Astrocyte (in vitro differentiated cells and primary cell): ENCODE data around the gene EMX1. TPM values are rescaled to one million over a fixed set of nuclear protein-coding genes. Genes with fewer than 3 reads are reported as not detected.
A peak's percentile ranks its signal among the peaks of the same experiment; 100 is the strongest.

Experiments used
- DNase-seq: peaks from one replicate; pipeline ENCODE4 v3.0.0-alpha.2; 2010; ENCODE audit warnings: low read depth
- FAIRE-seq: peaks from 2 replicates; lab custom pipeline; 2011; peaks lifted over from hg19 to GRCh38; lab: Jason Lieb, UNC
- H2AFZ ChIP-seq: 2 replicates; pipeline ENCODE4 v1.6.0; 2012; ENCODE audit warnings: low read depth, low read length, inconsistent platforms
- H3K27ac ChIP-seq: 2 replicates; pipeline ENCODE4 v1.5.1; 2011; ENCODE audit warnings: low read depth, low read length, inconsistent platforms
- H3K27me3 ChIP-seq: 2 replicates; pipeline ENCODE4 v1.6.0; 2011; ENCODE audit warnings: low read length, inconsistent platforms; ENCODE audit not compliant: insufficient read depth
- H3K36me3 ChIP-seq: 2 replicates; pipeline ENCODE4 v1.5.1; 2011; ENCODE audit warnings: low read length, inconsistent platforms; ENCODE audit not compliant: insufficient read depth
- H3K4me1 ChIP-seq: 2 replicates; pipeline ENCODE4 v1.5.1; 2011; ENCODE audit warnings: low read length, inconsistent platforms; ENCODE audit not compliant: insufficient read depth
- H3K4me2 ChIP-seq: 2 replicates; pipeline ENCODE4 v1.6.0; 2012; ENCODE audit warnings: low read length, inconsistent platforms
- H3K4me3 ChIP-seq: 2 replicates; pipeline ENCODE4 v1.5.1; 2011; ENCODE audit warnings: low read depth, mild to moderate bottlenecking, low read length, inconsistent platforms; ENCODE audit not compliant: insufficient read depth
- H3K79me2 ChIP-seq: 2 replicates; pipeline ENCODE4 v1.6.0; 2012; ENCODE audit warnings: mild to moderate bottlenecking, low read length, inconsistent platforms; ENCODE audit not compliant: insufficient read depth
- H3K9ac ChIP-seq: 2 replicates; pipeline ENCODE4 v1.6.0; 2012; ENCODE audit warnings: mild to moderate bottlenecking, low read length, inconsistent platforms
- H3K9me3 ChIP-seq: 2 replicates; pipeline ENCODE4 v1.5.1; 2012; ENCODE audit warnings: low read depth, mild to moderate bottlenecking, low read length, inconsistent platforms; ENCODE audit not compliant: insufficient read depth
- H4K20me1 ChIP-seq: 2 replicates; pipeline ENCODE4 v1.6.0; 2012; ENCODE audit warnings: low read length, inconsistent platforms; ENCODE audit not compliant: insufficient read depth
- H3K27ac Mint-ChIP-seq: one replicate; pipeline ENCODE4 v1.8.0; 2021; ENCODE audit warnings: mild to moderate bottlenecking, mixed read lengths; ENCODE audit not compliant: unreplicated experiment
- H3K27me3 Mint-ChIP-seq: one replicate; pipeline ENCODE4 v1.8.0; 2021; ENCODE audit warnings: low read depth, mixed read lengths; ENCODE audit not compliant: unreplicated experiment
- H3K36me3 Mint-ChIP-seq: one replicate; pipeline ENCODE4 v1.8.0; 2021; ENCODE audit warnings: low read depth, mixed read lengths; ENCODE audit not compliant: unreplicated experiment
- H3K4me1 Mint-ChIP-seq: one replicate; pipeline ENCODE4 v1.8.0; 2021; ENCODE audit warnings: low read depth, mixed read lengths; ENCODE audit not compliant: unreplicated experiment
- H3K4me3 Mint-ChIP-seq: one replicate; pipeline ENCODE4 v1.8.0; 2021; ENCODE audit warnings: mild to moderate bottlenecking, moderate library complexity, mixed read lengths; ENCODE audit not compliant: unreplicated experiment
- H3K9me3 Mint-ChIP-seq: one replicate; pipeline ENCODE4 v1.8.0; 2021; ENCODE audit warnings: mild to moderate bottlenecking, mixed read lengths; ENCODE audit not compliant: unreplicated experiment
- EZH2 ChIP-seq: IDR thresholded peaks from 2 replicates; pipeline ENCODE4 v1.6.1; 2012; ENCODE audit warnings: mild to moderate bottlenecking, low read length, inconsistent platforms; ENCODE audit not compliant: insufficient read depth
- total RNA-seq: library from RNA; stranded (reverse); gene quantifications from 2 replicates; pipeline ENCODE4 v1.2.1, GENCODE V29; 2021
- TF ChIP-seq, protein P1 (sequence below): IDR thresholded peaks from 2 replicates; pipeline ENCODE4 v1.5.1; 2011; ENCODE audit warnings: low read depth, mild to moderate bottlenecking, inconsistent platforms, low read length, moderate library complexity; ENCODE audit not compliant: insufficient read depth

The EMX1 gene
- total RNA-seq, 1 donor from 2014 or later = 0.48 TPM

DNA sequence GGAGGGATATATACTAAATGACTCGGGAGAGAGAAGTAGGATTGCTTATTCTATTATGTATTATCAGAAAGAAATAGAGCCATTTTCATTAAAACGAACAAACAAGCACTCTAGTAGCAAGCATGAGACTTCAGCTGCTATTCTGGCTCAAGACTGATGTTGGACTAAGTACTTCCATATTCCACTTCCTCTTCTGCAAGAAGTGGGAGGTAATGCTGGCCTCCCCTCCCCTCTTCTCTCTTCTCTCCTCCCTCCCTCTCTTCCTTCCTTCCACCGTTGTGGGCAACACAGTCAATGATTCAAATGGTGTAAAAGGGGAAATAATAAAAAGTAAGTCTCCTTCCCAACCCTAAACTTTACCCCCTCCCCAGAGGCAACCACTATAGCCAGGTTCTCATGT is 62.6 kb downstream of the EMX1 start:
- Histone ChIP-seq H3K4me3 (no peak overlapping the region), H3K27me3 (no peaks in the 10 kb centered on the region), H3K79me2 (no peaks in the 10 kb centered on the region), H3K9ac (peak overlapping the region; percentile 17), H3K27ac (no peak overlapping the region), H3K9me3 (no peaks in the 10 kb centered on the region), H3K36me3 (no peaks in the 10 kb centered on the region), H3K4me1 (peaks cover 7% of the 10 kb centered on the region), H4K20me1 (peaks cover 9% of the 10 kb centered on the region), H2AFZ (no peak overlapping the region), H3K4me2 (peak overlapping the region; percentile 19)
- TF ChIP-seq, protein P1, sequence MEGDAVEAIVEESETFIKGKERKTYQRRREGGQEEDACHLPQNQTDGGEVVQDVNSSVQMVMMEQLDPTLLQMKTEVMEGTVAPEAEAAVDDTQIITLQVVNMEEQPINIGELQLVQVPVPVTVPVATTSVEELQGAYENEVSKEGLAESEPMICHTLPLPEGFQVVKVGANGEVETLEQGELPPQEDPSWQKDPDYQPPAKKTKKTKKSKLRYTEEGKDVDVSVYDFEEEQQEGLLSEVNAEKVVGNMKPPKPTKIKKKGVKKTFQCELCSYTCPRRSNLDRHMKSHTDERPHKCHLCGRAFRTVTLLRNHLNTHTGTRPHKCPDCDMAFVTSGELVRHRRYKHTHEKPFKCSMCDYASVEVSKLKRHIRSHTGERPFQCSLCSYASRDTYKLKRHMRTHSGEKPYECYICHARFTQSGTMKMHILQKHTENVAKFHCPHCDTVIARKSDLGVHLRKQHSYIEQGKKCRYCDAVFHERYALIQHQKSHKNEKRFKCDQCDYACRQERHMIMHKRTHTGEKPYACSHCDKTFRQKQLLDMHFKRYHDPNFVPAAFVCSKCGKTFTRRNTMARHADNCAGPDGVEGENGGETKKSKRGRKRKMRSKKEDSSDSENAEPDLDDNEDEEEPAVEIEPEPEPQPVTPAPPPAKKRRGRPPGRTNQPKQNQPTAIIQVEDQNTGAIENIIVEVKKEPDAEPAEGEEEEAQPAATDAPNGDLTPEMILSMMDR = no peak
- TF ChIP-seq EZH2 = no peak
- peaks cover 28% of the 10 kb centered on the region for H3K4me1 Mint-ChIP-seq
- FAIRE-seq (no peak), DNase-seq (no peak)
- peaks cover 3% of the 10 kb centered on the region for H3K27me3 Mint-ChIP-seq
- peaks cover 1% of the 10 kb centered on the region for H3K9me3 Mint-ChIP-seq
- peak overlapping the region; percentile 44 for H3K27ac Mint-ChIP-seq
- H3K4me3 Mint-ChIP-seq = no peak overlapping the region
- peaks cover 17% of the 10 kb centered on the region for H3K36me3 Mint-ChIP-seq

DNA sequence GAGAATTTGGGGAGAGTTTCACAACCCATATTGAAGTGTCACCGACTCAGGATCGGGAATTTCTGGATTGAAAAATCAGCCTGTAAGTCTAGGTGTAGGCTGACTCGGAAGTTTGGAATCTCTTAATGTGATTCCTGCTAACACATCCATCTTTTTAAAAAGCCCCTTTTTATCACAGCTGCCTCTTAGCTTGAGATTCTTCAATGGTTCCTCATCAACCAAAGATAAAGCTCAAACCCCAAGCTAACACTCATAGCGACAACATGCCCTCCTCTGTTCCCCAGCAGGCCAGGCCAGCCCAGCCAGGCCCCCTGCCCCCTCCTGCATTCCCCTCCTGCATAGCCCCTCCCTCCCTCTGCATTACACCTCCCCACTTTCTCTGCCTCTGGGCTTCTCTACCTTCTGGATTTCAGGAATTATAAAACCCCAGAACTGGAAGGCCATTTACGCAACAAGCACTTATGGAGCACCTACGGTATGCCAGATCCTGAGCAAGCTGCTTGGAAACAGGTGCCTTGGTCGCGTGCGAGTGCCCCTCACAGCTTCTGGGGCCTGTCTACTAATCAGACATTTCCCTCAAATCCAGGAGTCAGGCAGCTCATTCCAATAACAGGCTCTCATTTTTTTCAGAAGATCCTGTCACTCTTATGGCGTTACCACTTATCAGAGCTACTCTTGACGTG is 63.4 kb downstream of the EMX1 start:
- Histone ChIP-seq H2AFZ (no peak overlapping the region), H3K4me1 (peaks cover 7% of the 10 kb centered on the region), H3K27ac (no peak overlapping the region), H3K9ac (peak overlapping the region; percentile 17), H3K36me3 (no peaks in the 10 kb centered on the region), H3K4me3 (no peak overlapping the region), H3K4me2 (peak overlapping the region; percentile 19), H4K20me1 (peaks cover 6% of the 10 kb centered on the region), H3K9me3 (no peaks in the 10 kb centered on the region), H3K27me3 (no peaks in the 10 kb centered on the region), H3K79me2 (no peaks in the 10 kb centered on the region)
- FAIRE-seq (no peak), DNase-seq (peak; percentile 80)
- Mint-ChIP-seq H3K36me3 (peaks cover 18% of the 10 kb centered on the region), H3K4me3 (peak overlapping the region; percentile 61), H3K4me1 (peaks cover 28% of the 10 kb centered on the region), H3K9me3 (peaks cover 1% of the 10 kb centered on the region), H3K27ac (peak overlapping the region; percentile 90), H3K27me3 (no peaks in the 10 kb centered on the region)
- TF ChIP-seq, protein P1 = no peak
- no peak for TF ChIP-seq EZH2

DNA sequence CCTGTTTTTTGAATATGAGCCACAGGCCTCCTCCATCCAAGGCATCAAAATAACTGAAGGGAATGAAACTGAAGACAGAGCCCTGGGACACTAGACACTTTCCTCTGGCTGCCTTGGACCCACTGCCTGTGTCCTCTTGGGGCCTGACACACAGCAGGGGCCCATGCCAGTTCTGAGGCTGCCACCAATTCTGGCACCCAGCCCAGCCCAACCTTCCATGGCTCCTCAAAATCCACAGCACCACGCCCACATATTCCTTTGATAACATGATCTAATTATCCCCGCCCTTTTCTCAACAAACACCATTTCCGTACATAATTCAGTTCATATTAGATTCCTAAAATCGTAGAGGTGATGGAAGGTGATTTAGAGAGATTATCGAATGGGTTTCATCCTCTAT is 64.2 kb downstream of the EMX1 start:
- Mint-ChIP-seq H3K27me3 (no peaks in the 10 kb centered on the region), H3K4me1 (peaks cover 26% of the 10 kb centered on the region), H3K4me3 (no peak overlapping the region), H3K27ac (no peak overlapping the region), H3K9me3 (peaks cover 1% of the 10 kb centered on the region), H3K36me3 (peaks cover 18% of the 10 kb centered on the region)
- Histone ChIP-seq H3K27me3 (no peaks in the 10 kb centered on the region), H3K27ac (no peak overlapping the region), H3K9me3 (no peaks in the 10 kb centered on the region), H3K9ac (no peak overlapping the region), H3K36me3 (no peaks in the 10 kb centered on the region), H2AFZ (no peak overlapping the region), H4K20me1 (peaks cover 11% of the 10 kb centered on the region), H3K4me1 (peaks cover 7% of the 10 kb centered on the region), H3K4me3 (no peak overlapping the region), H3K79me2 (no peaks in the 10 kb centered on the region), H3K4me2 (no peak overlapping the region)
- FAIRE-seq = no peak
- no peak for TF ChIP-seq EZH2
- TF ChIP-seq, protein P1 = no peak
- DNase-seq = no peak
